22Rv1 (cell line): ENCODE data around the gene CCDC39.
"Not testable (repeated sequence)": the region's sequence is repeated elsewhere in the genome, so short reads cannot be mapped to it uniquely, and the experiment has no call there.

Experiments
- H3K27ac ChIP-seq: fragments of 450-650 bp; 2 replicates; pipeline ENCODE4 v1.5.1; 2017
- ZFX ChIP-seq: fragments of 450-650 bp; IDR thresholded peaks from 2 replicates; pipeline ENCODE4 v1.6.1; 2017; ENCODE audit warnings: antibody characterized with exemption, borderline replicate concordance
- TF ChIP-seq, protein P1 (sequence below): fragments of 450-650 bp; IDR thresholded peaks from 2 replicates; pipeline ENCODE4 v1.5.1; 2017; ENCODE audit warnings: mild to moderate bottlenecking

The CCDC39 gene

GRCh38 chr3:180630371-180630770, 48.9 kb downstream of the CCDC39 start:
- H3K27ac ChIP-seq, result no peak overlapping the region
- TF ChIP-seq, protein P1, sequence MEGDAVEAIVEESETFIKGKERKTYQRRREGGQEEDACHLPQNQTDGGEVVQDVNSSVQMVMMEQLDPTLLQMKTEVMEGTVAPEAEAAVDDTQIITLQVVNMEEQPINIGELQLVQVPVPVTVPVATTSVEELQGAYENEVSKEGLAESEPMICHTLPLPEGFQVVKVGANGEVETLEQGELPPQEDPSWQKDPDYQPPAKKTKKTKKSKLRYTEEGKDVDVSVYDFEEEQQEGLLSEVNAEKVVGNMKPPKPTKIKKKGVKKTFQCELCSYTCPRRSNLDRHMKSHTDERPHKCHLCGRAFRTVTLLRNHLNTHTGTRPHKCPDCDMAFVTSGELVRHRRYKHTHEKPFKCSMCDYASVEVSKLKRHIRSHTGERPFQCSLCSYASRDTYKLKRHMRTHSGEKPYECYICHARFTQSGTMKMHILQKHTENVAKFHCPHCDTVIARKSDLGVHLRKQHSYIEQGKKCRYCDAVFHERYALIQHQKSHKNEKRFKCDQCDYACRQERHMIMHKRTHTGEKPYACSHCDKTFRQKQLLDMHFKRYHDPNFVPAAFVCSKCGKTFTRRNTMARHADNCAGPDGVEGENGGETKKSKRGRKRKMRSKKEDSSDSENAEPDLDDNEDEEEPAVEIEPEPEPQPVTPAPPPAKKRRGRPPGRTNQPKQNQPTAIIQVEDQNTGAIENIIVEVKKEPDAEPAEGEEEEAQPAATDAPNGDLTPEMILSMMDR, result no peak
- no peak for TF ChIP-seq ZFX

GRCh38 chr3:180626844-180627243, 52.4 kb downstream of the CCDC39 start:
- H3K27ac ChIP-seq, result no peak overlapping the region
- no peak for TF ChIP-seq ZFX
- TF ChIP-seq, protein P1, result no peak

DNA sequence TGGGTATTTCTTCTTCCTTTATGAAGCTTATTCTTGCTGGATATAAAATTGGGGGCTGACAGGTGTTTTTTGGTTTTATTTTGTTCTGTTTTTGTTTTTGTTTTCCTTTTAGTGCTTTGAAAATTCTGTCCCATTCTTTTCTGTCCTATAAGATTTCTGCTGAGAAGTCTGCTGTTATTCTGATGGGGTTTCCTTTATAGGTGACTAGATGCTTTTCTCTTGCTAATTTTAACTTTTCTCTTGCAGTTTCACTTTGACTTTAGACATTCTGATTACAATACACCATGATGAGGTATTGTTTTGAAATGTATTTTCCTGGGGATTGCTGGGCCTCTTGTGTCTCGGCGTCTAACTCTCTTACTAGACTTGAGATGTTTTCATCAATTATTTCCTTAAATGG, 54.6 kb downstream of the CCDC39 start:
- no peak for TF ChIP-seq ZFX
- TF ChIP-seq, protein P1, result no peak
- H3K27ac ChIP-seq, result no peak overlapping the region

DNA sequence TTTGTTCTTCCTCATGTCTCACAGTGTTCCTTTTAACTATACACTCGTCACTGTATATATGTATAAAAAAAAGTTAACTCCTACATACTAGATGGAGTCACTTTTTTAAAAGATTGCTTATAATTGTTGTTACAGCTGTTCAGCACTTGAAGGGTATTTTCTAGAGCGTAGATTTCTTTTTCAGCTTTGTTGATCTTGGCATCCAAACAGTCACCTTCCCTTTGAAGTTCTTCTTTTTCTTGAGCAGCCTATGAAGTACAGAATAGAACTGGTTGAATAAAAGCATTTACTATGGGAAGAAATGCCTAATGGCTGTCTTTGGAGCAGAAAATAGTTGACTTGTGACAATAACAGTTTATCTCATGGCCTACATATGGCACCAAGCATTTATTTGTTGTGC, 59.6 kb downstream of the CCDC39 start:
- TF ChIP-seq, protein P1, result no peak
- TF ChIP-seq ZFX, result no peak
- no peak overlapping the region for H3K27ac ChIP-seq

DNA sequence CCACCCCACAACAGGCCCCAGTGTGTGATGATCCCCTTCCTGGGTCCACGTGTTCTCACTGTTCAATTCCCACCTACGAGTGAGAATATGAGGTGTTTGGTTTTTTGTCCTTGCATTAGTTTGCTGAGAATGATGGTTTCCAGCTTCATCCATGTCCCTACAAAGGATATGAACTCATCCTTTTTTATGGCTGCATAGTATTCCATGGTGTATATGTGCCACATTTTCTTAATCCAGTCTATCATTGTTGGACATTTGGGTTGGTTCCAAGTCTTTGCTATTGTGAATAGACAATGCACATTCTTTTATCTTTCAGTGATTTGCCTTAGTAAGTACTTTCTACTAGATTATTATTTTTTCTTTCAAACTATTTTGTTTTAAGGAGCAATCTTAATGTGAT, 60.7 kb downstream of the CCDC39 start:
- H3K27ac ChIP-seq, result not testable (repeated sequence)

DNA sequence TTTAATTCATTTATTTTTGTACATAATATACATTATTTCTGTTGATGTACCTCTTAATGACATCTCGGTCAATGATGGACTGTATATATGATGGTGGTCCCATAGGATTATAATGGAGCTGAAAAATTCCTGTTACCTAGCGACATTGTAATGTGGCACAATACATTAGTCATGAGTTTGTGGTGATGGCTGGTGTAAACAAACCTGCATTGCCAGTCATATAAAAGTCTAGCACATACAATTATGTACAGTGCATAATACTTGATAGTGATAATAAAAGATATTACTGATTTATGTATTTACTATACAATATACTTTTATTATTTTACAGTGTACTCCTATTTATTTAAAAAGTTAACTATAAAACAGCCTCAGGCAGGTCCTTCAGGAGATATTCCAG, 62.2 kb downstream of the CCDC39 start:
- TF ChIP-seq ZFX, result no peak
- TF ChIP-seq, protein P1, result no peak
- no peak overlapping the region for H3K27ac ChIP-seq

- TF ChIP-seq, protein P1, result no peak
- TF ChIP-seq ZFX, result no peak
- H3K27ac ChIP-seq, result no peak overlapping the region
Observed at GRCh38 chr3:180615954-180616353, 63.3 kb downstream of the CCDC39 start.

- TF ChIP-seq ZFX, result no peak
- TF ChIP-seq, protein P1, result no peak
- H3K27ac ChIP-seq, result no peak overlapping the region
Observed at GRCh38 chr3:180612364-180612763, 66.9 kb downstream of the CCDC39 start.
